GM18520 (cell line): ENCODE measurements around the gene ETS1.

Experiments used
- ATAC-seq: cut with Tn5 transposase; IDR thresholded peaks from one replicate; pipeline ENCODE4 v1.9.1; 2021; ENCODE audit not compliant: unreplicated experiment

The ETS1 gene

DNA sequence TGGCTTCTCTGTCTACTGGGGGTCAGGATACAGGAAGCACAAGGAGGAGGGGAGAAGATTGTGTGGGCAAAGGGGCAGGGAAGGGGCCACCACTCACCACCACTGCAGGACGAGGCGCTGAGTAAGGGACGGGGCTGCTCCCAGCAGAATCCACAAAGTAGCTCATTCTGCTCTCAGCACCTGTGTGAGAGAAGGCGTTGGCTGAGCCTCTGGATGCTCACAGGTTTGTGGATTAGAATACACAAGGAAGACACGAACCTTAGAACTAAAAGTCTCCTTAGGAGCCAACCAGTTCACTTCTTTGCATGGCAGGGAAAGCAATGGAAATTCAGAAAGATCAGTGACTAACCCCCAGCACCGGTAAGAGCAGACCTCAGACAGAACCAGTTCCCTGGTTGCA lies 14.4 kb downstream of the ETS1 start:
- ATAC-seq: no peak

GRCh38 chr11:128570632-128571031 lies 16.7 kb downstream of the ETS1 start:
- no peak for ATAC-seq

DNA sequence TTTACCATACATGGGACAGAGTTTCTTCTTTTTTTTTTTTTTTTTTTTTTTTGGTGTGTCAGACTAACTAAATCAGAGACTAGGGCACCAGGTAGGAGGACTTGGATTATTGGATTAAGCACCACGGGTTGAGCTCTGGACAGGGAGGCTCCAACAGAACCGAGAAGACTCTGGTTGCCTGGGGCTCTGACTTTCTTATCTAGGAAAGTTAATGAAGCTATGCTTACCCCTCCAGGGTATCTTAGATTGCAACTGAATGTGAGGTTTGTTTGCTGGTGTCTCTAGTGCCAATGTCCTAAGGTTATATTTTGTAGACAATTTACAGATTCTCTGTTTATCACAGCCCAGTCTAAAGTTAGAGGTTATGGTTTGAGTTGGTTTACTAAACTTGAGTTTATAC lies 18.1 kb downstream of the ETS1 start:
- no peak for ATAC-seq

GRCh38 chr11:128568166-128568778 lies 19.1 kb downstream of the ETS1 start:
- no peak for ATAC-seq

GRCh38 chr11:128567130-128567529 lies 20.2 kb downstream of the ETS1 start:
- no peak for ATAC-seq

DNA sequence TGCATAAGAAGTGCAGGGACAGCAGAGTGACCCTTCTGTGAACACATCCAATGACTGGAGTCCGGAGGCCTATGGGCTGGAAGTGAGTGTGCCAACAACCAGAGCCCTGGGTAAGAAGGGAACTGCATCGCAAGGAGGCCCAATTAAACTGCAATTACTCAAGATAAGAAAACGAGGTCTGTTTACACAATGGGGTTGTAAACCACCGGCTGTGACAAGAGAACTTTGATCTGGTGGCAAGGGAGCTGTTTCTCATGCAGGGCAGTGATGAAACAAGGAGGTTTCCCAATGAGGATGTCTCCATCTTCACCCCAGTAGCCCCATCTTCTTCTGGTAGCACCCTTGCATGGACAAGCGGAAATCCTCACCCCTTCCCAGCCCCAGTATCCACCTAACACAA lies 21.5 kb downstream of the ETS1 start:
- ATAC-seq: no peak

GRCh38 chr11:128564642-128565245 lies 22.6 kb downstream of the ETS1 start:
- ATAC-seq: no peak

DNA sequence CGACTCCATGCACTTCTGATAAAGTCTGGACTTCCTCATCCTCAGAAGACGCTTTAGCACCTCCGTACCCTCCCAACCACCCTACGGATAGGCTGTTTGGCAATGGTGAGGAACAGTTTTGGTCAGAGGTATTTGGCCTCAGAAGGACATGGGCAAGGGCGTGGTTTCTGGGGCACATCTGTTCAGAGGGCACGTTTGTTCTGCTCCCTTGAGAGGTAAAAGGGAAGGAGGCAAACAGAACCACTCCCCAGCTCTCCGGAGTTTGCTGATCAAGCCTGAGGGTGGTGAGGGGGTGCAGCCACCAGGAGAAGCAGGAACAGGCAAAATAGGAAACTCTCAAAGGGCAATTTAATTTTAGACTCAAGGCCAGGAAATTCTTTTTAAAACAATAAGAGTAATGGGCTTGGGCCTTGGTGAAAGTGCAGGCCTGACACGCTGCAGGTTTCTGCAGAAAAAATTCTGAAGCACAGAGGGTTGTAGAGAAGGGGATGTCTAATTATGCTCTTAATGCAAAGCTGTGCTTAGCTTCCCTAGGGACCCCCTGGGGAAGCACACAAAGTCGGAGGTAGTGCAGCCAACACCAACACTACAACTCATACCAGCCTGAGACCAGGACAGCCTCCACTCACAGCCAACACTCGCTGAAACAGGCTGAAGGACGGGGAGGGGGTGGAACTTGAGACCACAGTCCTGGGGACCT lies 23.3 kb downstream of the ETS1 start:
- no peak for ATAC-seq

GRCh38 chr11:128563308-128563707 lies 24.1 kb downstream of the ETS1 start:
- ATAC-seq: no peak

DNA sequence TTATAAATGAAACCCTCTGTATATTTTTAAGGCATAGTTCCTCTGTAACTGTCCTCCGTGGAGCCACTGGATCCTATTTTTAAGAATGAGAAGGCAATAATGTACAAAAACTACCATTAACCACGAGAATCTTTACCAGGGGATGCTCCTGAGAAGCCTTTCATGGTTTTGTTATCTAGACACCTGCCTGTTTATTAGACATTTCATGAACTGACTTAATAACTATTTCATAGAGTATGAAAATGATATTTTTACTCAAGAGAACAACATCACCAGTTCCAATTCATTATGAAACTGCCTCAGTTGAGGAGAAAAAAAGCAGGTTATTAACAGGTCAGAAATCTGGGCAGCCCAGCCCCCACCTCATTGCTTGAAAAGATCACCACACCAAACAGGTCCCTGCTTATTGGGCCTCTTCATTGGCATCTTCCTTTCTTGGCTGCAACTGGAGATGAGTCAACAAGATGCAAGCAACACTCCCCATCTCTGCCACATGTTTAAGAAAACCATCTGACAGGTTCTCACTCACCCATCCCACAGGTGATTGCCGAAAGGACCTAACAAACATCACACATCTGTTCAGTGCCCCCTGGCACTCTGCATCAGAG lies 27.8 kb downstream of the ETS1 start:
- no peak for ATAC-seq

GRCh38 chr11:128555606-128556005 lies 31.8 kb downstream of the ETS1 start:
- ATAC-seq: no peak

- no peak for ATAC-seq
Measured at GRCh38 chr11:128553662-128554362, 33.5 kb downstream of the ETS1 start.

- peak; percentile 32 for ATAC-seq
Measured at GRCh38 chr11:128552783-128553661, 34.3 kb downstream of the ETS1 start.

- peak; percentile 63 for ATAC-seq
Measured at GRCh38 chr11:128551611-128552335, 35.6 kb downstream of the ETS1 start.

DNA sequence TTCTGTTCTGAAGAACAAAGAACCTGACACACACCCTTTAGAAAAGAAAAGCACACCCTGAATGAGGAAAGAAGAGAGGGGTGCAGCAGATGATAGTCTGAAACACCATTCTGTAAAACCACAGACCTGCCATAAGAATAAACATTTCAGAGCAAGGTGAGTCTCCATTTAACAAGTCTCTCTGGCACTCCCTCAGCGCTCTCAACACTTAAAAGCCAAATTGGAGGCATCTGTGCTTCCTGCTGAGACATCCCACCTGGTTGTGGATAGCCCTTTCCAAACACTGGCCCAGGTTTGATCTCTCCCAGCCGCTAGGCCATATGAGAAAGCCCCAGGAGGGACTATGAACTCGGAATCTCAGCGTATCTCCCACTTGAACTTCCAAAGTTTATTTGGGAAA lies 36.3 kb downstream of the ETS1 start:
- ATAC-seq: no peak

DNA sequence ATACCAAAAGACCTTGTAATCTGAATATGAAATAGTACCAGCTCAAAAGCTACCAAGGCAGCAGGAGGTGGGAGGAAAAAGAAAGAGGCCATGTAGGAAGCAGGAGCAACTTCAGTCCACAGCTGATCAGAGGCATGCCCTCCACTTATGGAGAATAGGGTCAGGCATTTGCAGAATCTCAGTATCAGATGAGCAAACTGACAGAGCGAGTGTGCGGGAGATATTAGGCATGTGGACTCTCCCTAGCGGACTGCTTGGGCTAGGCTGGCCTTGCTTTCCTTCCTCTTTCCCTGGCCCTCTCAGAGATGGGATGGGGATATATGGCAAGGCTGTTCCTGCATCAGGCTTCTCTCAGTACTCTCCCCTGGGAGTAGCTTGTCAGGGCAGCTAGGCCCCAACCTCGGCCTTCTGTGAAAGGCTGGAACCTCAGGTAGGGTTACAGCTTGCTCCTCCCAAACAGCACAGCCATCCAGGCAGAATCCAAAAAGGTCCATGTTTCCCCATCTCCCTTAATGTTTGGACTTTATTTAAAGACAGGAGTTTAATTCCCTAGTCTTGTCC lies 37.0 kb downstream of the ETS1 start:
- ATAC-seq: no peak

DNA sequence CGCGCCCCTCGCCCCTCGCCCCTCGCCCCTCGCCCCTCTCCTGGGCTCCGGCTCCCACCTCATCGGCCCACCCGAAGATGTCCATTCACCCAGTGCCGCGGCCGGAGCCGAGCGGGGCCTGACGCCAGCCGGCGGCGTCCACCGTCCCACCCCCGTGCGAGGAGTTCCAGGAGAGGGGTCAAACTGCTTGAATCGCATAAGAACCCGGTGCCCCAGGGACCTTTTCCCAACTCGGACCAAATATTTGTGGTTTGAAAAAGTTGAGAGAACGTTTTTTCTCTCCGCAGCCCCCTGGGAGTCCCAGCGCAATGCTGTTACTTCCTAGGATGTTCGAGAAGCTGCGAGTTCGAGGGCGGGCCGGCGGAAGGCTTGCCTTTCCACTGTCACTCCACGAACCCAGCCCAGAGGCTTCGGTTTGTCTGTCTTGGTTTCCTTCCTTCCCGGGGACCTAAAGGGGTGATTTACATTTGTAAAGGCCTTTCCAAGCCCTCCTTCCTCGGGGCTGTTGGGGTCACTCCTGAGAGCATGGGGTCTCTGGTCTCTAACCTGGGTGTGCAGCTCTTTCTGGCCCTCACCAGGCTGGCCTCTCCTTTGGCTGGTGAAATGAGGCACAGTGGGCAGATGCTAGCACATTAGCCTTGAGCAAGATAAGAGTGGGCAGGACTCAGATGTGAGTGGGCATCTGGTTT lies 38.0 kb downstream of the ETS1 start:
- ATAC-seq: no peak

GRCh38 chr11:128548649-128549255 lies 38.6 kb downstream of the ETS1 start:
- no peak for ATAC-seq
